Activated CD4-positive, alpha-beta T cell treated with anti-CD3 and anti-CD28 coated beads for 36 hours (primary cell): ENCODE results near the gene CEP295NL. TPM values are rescaled to one million over a fixed set of nuclear protein-coding genes. Genes with fewer than 3 reads are reported as not detected.

Experiments
- ATAC-seq: fragments of 200-7000 bp; cut with Tn5 transposase; one replicate; pipeline ENCODE4 v1.10.0; 2021; ENCODE audit warnings: mild to moderate bottlenecking, moderate library complexity
- CTCF ChIA-PET: fragments of 350-600 bp; sonication (Branson Sonifier 250); formaldehyde crosslinking; loops from one replicate; lab custom pipeline; 2021; ENCODE audit warnings: antibody characterized with exemption; lab: Charles Lee
- POLR2A ChIA-PET: fragments of 350-600 bp; sonication (Branson Sonifier 250); formaldehyde crosslinking; loops from one replicate; lab custom pipeline; 2021; ENCODE audit warnings: antibody characterized with exemption, inconsistent platforms; lab: Charles Lee
- DNase-seq: peaks from one replicate; pipeline ENCODE4 v3.0.0-alpha.2; 2020
- H3K27ac Mint-ChIP-seq: one replicate; pipeline ENCODE4 v1.8.0; 2021; ENCODE audit warnings: mixed read lengths
- H3K27me3 Mint-ChIP-seq: one replicate; pipeline ENCODE4 v1.8.0; 2021; ENCODE audit warnings: mixed read lengths
- H3K36me3 Mint-ChIP-seq: one replicate; pipeline ENCODE4 v1.8.0; 2021; ENCODE audit warnings: low read depth, mixed read lengths
- H3K4me1 Mint-ChIP-seq: one replicate; pipeline ENCODE4 v1.8.0; 2021; ENCODE audit warnings: mixed read lengths
- H3K4me3 Mint-ChIP-seq: one replicate; pipeline ENCODE4 v1.8.0; 2021; ENCODE audit warnings: mild to moderate bottlenecking, moderate library complexity, mixed read lengths
- H3K9me3 Mint-ChIP-seq: one replicate; pipeline ENCODE4 v1.8.0; 2021; ENCODE audit warnings: low read depth, mixed read lengths
- intact Hi-C, 2 experiments: fragments of 100-400 bp; cut with DNase I in 1 of 2; cut with micrococcal nuclease in 1 of 2; formaldehyde crosslinking; loops; one replicate each; pipeline versions ENCODE4 v1.14.2 to v1.15.1; 2022 to 2024; cut with DNase I, micrococcal nuclease
- total RNA-seq, 2 experiments: library from RNA; stranded (reverse); gene quantifications; one replicate each; pipeline ENCODE4 v1.2.3, GENCODE V29; 2021

Gene CEP295NL
- total RNA-seq, 2 experiments from 2014 or later: not detected

DNA sequence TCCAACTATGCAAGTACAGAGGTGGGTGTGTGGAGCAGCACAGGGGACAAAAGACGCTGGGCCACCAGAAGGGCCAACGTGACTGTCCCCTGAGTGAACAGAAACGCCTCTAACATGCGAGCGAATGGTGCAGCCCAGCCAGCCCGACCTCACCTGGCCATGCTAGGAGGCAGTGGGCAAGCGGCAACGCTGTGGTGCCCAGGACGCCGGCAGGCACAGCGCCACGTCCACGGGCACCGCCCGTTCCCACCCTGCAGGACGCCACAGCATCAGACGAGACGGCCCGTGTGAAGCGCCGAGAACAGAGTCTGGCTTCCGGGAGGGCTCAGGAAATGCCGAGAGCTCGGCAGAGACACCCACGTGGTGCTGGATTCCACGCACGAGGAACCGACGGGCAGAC, 2.2 kb downstream of the CEP295NL start:
- H3K27me3 Mint-ChIP-seq: no peaks in the 10 kb centered on the region
- no peak for DNase-seq
- CTCF ChIA-PET: interaction anchor here (0.6 to 1.3 kb wide), 2 partner anchors 70 to 846 kb away, joined by 3 read pairs; no protein-coding TSS in a partner anchor
- intact Hi-C loops: no loop called here
- H3K27ac Mint-ChIP-seq: no peak overlapping the region
- H3K4me3 Mint-ChIP-seq: no peak overlapping the region
- H3K4me1 Mint-ChIP-seq: peaks cover 15% of the 10 kb centered on the region
- H3K36me3 Mint-ChIP-seq: no peaks in the 10 kb centered on the region
- POLR2A ChIA-PET: no interaction called here
- ATAC-seq: no peak
- no peaks in the 10 kb centered on the region for H3K9me3 Mint-ChIP-seq

DNA sequence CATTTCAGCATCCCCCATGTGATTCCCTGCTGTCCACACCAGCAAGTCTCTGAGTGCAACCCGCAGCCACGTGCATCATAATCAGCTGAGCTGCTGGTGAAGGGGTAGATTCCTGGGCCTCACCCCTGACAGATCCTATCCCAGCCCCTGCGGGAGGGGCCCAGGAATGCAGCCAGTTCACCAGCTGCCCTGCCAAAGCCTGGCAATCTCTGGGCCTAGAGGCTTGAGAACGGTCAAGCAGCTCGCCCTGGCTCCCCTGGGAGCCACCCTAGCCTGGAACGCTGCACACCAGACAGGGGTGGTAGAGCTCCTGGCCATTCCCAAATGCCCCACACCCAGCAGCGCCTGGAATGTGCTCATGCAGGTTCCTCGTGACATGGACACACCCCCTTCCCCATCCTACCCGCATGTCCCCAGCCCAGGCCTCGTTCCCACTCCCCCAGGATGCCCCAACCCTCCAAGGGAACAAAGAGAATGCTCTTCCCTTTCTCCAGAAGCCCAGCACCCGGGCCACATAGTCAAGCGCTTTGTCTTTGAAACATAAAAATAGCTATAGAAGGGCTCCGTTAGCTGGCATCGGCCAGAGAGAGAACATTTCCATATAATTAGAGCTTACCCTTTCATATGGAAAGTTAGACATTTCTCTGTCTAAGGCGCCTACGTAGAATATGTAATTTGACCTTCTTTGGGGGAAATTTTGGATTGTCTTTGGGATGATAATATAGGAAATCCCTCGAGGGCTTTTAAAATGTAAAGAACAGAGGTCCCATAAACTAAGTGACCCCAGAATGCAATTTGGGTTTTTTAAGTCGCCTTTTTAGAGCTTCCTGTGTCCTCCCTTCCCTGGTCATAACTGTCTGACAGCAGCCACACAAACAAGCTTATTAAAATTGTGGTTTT, 3.4 kb downstream of the CEP295NL start:
- intact Hi-C loops: no loop called here
- Mint-ChIP-seq H3K9me3 (no peaks in the 10 kb centered on the region), H3K36me3 (no peaks in the 10 kb centered on the region), H3K27ac (no peak overlapping the region), H3K4me3 (no peak overlapping the region), H3K4me1 (peaks cover 15% of the 10 kb centered on the region), H3K27me3 (no peaks in the 10 kb centered on the region)
- POLR2A ChIA-PET: no interaction called here
- ATAC-seq (no peak), DNase-seq (no peak)
- CTCF ChIA-PET: interaction anchor here (0.6 to 1.3 kb wide), 4 partner anchors 22 to 687 kb away, joined by 3 to 4 read pairs (median 3); no protein-coding TSS in a partner anchor

DNA sequence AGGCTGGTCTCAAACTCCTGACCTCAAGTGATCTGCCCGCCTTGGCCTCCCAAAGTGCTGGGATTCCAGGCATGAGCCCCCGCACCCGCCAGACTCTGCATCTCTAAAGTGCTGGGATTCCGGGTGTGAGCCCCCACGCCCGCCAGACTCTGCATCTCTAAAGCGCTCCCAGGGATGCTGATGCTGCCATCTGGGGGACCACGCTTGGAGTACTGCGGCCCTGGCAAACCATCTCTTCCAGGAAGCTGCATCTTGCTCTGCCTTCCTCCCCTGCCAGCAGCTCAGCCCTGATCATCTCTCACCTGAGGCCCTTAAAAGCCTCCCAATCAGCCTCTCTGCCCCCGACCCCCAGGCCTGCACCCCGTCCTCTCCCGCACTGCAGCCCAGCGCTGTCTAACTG, 4.1 kb downstream of the CEP295NL start:
- intact Hi-C loops: no loop called here
- POLR2A ChIA-PET: no interaction called here
- no peak for DNase-seq
- H3K27me3 Mint-ChIP-seq: no peaks in the 10 kb centered on the region
- H3K36me3 Mint-ChIP-seq: no peaks in the 10 kb centered on the region
- no peak overlapping the region for H3K4me3 Mint-ChIP-seq
- H3K4me1 Mint-ChIP-seq: peaks cover 15% of the 10 kb centered on the region
- CTCF ChIA-PET: interaction anchor here (1.0 kb wide), 1 partner anchor 22 kb away, joined by 4 read pairs; no protein-coding TSS in a partner anchor
- no peaks in the 10 kb centered on the region for H3K9me3 Mint-ChIP-seq
- no peak overlapping the region for H3K27ac Mint-ChIP-seq
- ATAC-seq: no peak

DNA sequence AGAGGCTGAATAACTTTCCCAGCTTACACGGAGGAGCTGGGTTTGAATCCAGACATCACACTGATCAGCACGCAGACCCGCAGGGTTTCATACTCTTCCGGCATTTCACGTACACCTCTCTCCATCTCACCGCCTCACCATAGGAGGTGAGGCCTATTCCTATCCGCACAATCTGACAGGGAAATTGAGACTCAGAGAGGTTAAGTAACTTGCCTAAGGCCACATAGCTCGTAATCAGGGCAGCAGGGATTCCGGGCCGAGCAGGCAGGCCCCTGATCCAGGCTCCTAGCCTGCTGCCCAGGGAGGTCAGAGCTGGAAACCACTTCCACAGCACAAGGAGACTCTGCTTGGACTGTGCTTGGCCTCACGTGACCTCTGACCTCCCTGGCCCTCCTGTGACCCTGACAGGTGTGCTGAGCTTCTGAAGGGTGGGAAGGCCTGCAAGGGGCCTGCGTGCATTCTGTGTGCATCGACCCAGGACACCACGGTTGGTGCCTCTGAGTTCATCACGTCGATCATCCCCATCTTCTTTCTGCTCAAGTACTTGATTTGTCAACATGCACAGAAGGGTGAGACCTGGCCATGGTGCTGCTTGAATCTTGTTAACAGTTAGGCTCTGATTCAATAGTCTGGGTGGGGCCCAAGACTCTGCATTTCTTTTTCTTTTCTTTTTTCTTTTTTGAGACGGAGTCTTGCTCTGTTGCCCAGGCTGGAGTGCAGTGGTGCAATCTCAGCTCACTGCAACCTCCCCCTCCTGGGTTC, 4.7 kb downstream of the CEP295NL start:
- intact Hi-C loops: no loop called here
- ATAC-seq (no peak), DNase-seq (no peak)
- Mint-ChIP-seq H3K36me3 (no peaks in the 10 kb centered on the region), H3K9me3 (no peaks in the 10 kb centered on the region), H3K27me3 (no peaks in the 10 kb centered on the region), H3K27ac (no peak overlapping the region), H3K4me3 (no peak overlapping the region), H3K4me1 (peaks cover 8% of the 10 kb centered on the region)
- POLR2A ChIA-PET: no interaction called here
- CTCF ChIA-PET: interaction anchor here (0.8 kb wide), 1 partner anchor 102 kb away, joined by 3 read pairs; no protein-coding TSS in a partner anchor

DNA sequence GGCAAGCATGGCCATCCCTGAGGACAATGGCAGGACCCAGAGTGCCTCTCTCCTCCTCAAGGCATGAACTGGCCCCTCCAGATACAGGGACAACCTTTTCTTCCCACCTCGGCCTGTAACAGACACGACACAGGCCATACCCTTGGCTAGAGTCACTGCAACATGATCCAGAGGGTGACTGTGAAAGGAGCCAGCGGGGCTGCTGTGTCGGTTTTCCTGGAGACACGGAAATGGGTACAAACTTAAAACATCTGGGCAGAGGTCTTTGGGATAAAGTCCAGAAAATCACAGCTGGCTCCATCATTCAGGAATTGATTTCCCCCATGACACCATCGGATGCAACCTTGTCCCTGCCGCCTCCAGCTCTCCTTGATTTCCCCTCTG, 5.3 kb downstream of the CEP295NL start:
- Mint-ChIP-seq H3K4me3 (no peak overlapping the region), H3K4me1 (peaks cover 4% of the 10 kb centered on the region), H3K9me3 (no peaks in the 10 kb centered on the region), H3K27ac (no peak overlapping the region), H3K36me3 (no peaks in the 10 kb centered on the region), H3K27me3 (no peaks in the 10 kb centered on the region)
- DNase-seq (no peak), ATAC-seq (no peak)
- POLR2A ChIA-PET: no interaction called here
- CTCF ChIA-PET: interaction anchor here (0.8 kb wide), 1 partner anchor 101 kb away, joined by 3 read pairs; no protein-coding TSS in a partner anchor
- intact Hi-C loops: no loop called here

DNA sequence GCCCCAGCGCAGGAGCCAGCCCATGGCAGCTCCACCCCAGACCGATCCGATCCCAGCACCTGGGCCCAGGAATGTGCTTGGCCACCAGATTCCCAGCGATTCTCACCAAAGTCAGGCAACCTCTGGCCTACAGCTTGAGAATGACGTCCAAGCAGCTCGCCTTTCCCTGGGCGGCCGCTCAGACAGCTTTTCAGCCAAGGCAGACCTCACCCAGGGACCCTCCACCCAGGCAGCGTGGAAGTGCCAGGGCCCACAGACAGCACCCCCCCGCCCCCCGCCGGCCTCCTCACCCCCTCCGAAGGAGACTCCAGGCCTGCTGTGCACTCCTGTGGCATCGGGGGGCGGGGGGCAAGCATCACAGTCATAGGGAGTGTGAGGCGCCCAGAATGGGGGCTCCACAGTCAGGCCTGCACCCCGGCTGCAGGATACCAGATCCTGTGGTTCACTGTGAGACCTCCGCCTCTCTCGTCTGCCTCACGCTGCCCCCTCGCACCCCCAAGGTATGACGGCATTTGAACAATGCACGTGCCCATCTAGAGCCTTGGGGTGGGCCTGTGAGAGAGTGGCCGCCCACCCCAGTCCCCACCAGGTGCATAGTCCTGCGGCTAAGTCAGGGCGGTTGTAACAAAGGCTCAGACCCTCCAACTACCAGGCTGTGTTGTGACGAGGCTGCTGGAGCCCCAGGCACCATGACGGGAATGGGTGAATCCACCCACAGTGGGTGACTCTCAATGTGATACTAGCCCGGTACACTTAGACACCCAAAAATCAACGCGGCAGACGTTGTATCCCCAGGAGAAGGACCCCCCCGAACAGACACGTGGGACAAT, 6.0 kb downstream of the CEP295NL start:
- intact Hi-C loops: no loop called here
- Mint-ChIP-seq H3K9me3 (no peaks in the 10 kb centered on the region), H3K36me3 (no peaks in the 10 kb centered on the region), H3K27me3 (no peaks in the 10 kb centered on the region), H3K4me1 (peaks cover 3% of the 10 kb centered on the region), H3K4me3 (no peak overlapping the region), H3K27ac (no peak overlapping the region)
- ChIA-PET POLR2A (no interaction called here), CTCF (no interaction called here)
- ATAC-seq: no peak
- DNase-seq: no peak

DNA sequence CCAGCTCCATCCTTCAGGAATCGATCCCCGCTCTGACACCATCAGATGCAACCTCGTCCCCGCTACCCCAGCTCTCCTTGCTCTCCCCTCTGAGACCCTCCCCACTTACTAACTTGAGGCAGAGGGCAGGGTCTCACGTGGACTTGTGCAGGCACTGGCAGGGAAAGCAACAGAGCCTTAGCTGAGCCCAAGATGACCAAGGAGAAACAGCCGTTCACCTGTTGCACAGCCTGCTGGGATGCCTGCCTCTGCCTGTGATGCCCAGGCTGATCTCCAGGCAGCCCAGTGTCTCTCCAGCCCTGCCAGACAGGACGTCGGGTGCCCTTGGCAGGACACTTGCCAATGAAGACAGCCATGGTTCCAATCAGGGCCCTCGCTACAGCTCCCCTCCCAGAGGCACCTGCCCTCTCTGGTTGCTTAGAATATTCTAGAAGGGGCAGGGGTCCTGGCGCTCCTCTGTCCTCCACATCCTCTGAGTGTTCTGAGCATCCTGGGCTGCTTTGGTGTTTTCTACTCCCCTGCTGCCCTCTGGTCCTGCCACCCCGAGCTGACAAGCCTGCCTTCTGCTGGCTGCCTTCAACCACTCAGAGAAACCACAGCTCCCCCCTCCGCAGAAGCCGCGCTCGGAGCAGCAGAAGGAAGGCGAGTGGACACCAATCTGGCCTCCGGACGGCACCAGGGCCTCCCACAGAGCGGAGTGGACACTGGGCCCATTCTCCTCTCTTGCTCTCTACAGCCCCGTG, 6.7 kb downstream of the CEP295NL start:
- Mint-ChIP-seq H3K27me3 (no peaks in the 10 kb centered on the region), H3K9me3 (no peaks in the 10 kb centered on the region), H3K4me3 (no peak overlapping the region), H3K4me1 (peaks cover 11% of the 10 kb centered on the region), H3K36me3 (no peaks in the 10 kb centered on the region), H3K27ac (no peak overlapping the region)
- DNase-seq: no peak
- intact Hi-C loops: no loop called here
- CTCF ChIA-PET: no interaction called here
- POLR2A ChIA-PET: no interaction called here
- no peak for ATAC-seq

DNA sequence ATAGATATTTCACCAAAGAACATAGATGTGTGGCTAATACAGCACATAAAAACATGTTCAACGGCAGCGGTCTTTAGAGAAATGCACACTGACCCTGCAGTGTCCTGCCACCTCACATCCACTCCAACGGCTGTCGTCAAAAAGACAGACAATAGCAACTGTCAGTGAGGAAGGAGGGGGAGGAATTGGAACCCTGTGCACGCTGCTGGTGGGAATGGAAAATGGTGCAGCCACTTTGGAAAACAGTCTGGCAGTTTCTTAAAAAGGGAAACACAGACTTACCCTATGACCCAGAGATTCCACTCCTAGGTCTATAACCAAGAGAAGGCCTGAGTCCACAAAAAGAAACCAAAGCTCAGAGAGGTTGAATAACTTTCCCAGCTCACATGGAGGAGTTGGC, 7.7 kb downstream of the CEP295NL start:
- CTCF ChIA-PET: interaction anchor here (1.5 kb wide), 1 partner anchor 30 kb away, joined by 5 read pairs; no protein-coding TSS in a partner anchor
- no peak for ATAC-seq

DNA sequence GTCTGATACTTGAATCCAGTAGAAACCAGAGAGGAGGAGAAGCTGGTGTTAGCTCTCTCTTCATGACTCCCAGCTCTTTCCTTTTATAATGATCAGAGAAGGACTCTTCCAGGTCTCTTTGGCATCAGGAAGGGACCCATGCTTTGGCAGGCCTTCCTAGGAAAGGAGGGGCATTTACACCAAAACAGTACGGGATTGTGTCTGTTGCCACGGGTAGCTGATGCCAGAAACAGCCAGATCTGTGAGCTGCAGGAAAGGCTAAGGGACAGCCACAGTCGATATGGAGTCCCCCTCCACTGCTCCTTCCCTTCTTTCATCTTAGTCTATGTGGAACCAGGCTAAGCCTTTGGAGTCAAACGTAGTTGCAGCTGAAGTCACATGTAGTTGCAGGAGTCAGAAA, 9.3 kb downstream of the CEP295NL start:
- ATAC-seq (no peak), DNase-seq (no peak)
- Mint-ChIP-seq H3K27me3 (no peaks in the 10 kb centered on the region), H3K9me3 (no peaks in the 10 kb centered on the region), H3K36me3 (no peaks in the 10 kb centered on the region), H3K4me3 (no peak overlapping the region), H3K4me1 (peaks cover 35% of the 10 kb centered on the region), H3K27ac (no peak overlapping the region)
- ChIA-PET CTCF (interaction anchor here (0.5 to 1.5 kb wide), 3 partner anchors 12 to 160 kb away, joined by 4 to 5 read pairs (median 5); no protein-coding TSS in a partner anchor), POLR2A (interaction anchor here (0.5 kb wide), 1 partner anchor 744 kb away, joined by 4 read pairs; no protein-coding TSS in a partner anchor)
- intact Hi-C loops: no loop called here

More for the DNA sequence above, 7.7 kb downstream of the CEP295NL start:
- H3K9me3 Mint-ChIP-seq: no peaks in the 10 kb centered on the region
- POLR2A ChIA-PET: no interaction called here
- no peaks in the 10 kb centered on the region for H3K36me3 Mint-ChIP-seq
- no peak for DNase-seq
- no peak overlapping the region for H3K27ac Mint-ChIP-seq
- intact Hi-C loops: no loop called here
- no peak overlapping the region for H3K4me3 Mint-ChIP-seq
- peaks cover 20% of the 10 kb centered on the region for H3K4me1 Mint-ChIP-seq
- H3K27me3 Mint-ChIP-seq: no peaks in the 10 kb centered on the region

DNA sequence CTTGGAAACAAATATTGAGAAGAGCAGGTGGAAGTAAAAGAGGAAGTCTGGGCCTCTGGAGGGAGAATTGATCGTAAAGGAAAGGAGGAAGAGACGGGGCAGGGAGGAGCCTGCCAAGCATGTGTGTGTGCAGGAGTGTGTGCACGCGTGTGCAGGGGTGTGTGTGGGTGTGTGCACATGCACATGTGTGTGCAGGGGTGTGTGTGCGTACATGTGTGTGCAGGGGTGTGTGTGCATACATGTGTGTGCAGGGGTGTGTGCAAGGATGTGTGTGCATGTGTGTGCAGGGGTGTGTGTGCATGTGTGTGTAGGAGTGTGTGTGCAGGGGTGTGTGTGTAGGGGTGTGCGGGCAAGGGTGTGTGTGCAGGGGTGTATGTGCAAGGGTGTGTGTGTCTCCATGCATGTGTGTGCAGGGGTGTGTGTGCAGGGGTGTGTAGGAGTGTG, 10.0 kb downstream of the CEP295NL start:
- intact Hi-C loops: no loop called here
- Mint-ChIP-seq H3K4me1 (peaks cover 35% of the 10 kb centered on the region), H3K27ac (no peak overlapping the region), H3K36me3 (no peaks in the 10 kb centered on the region), H3K4me3 (no peak overlapping the region), H3K9me3 (no peaks in the 10 kb centered on the region), H3K27me3 (no peaks in the 10 kb centered on the region)
- no peak for ATAC-seq
- no peak for DNase-seq
- ChIA-PET CTCF (interaction anchor here (0.6 kb wide), 2 partner anchors 12 to 79 kb away, joined by 3 to 4 read pairs; no protein-coding TSS in a partner anchor), POLR2A (interaction anchor here (0.5 kb wide), 1 partner anchor 743 kb away, joined by 4 read pairs; no protein-coding TSS in a partner anchor)
